Osteocyte (in vitro differentiated cells): ENCODE data around the gene GBX1. TPM values are rescaled to one million over a fixed set of nuclear protein-coding genes. Genes with fewer than 3 reads are reported as not detected.

Experiments used
- DNase-seq: peaks from one replicate; pipeline ENCODE4 v3.0.0; 2021; ENCODE audit warnings: mixed read lengths; ENCODE audit not compliant: unreplicated experiment; ENCODE audit errors: extremely low spot score
- H3K27ac Mint-ChIP-seq: one replicate; pipeline ENCODE4 v1.8.0; 2021; ENCODE audit warnings: mild to moderate bottlenecking, mixed read lengths; ENCODE audit not compliant: unreplicated experiment
- H3K27me3 Mint-ChIP-seq: one replicate; pipeline ENCODE4 v1.8.0; 2021; ENCODE audit warnings: mixed read lengths; ENCODE audit not compliant: unreplicated experiment
- H3K36me3 Mint-ChIP-seq: one replicate; pipeline ENCODE4 v1.8.0; 2021; ENCODE audit warnings: mixed read lengths; ENCODE audit not compliant: unreplicated experiment
- H3K4me1 Mint-ChIP-seq: one replicate; pipeline ENCODE4 v1.8.0; 2021; ENCODE audit warnings: mixed read lengths; ENCODE audit not compliant: unreplicated experiment
- H3K4me3 Mint-ChIP-seq: one replicate; pipeline ENCODE4 v1.8.0; 2021; ENCODE audit warnings: mild to moderate bottlenecking, moderate library complexity, mixed read lengths; ENCODE audit not compliant: unreplicated experiment
- H3K9me3 Mint-ChIP-seq: one replicate; pipeline ENCODE4 v1.8.0; 2021; ENCODE audit warnings: mixed read lengths; ENCODE audit not compliant: unreplicated experiment
- total RNA-seq: library from RNA; stranded (reverse); gene quantifications from 2 replicates; pipeline ENCODE4 v1.2.1, GENCODE V29; 2021
- TF ChIP-seq, protein P1 (sequence below): fragments of 200-600 bp; sonication (generic); IDR thresholded peaks from 2 replicates; pipeline ENCODE4 v1.5.0; 2021; ENCODE audit warnings: antibody characterized with exemption, mild to moderate bottlenecking, moderate library complexity

Gene GBX1
- total RNA-seq, 1 donor from 2014 or later: not detected

- no peak overlapping the region for H3K4me3 Mint-ChIP-seq
- H3K27me3 Mint-ChIP-seq: peaks cover 36% of the 10 kb centered on the region
- no peak for DNase-seq
- no peaks in the 10 kb centered on the region for H3K4me1 Mint-ChIP-seq
- no peaks in the 10 kb centered on the region for H3K9me3 Mint-ChIP-seq
- no peak overlapping the region for H3K27ac Mint-ChIP-seq
- no peaks in the 10 kb centered on the region for H3K36me3 Mint-ChIP-seq
- TF ChIP-seq, protein P1, sequence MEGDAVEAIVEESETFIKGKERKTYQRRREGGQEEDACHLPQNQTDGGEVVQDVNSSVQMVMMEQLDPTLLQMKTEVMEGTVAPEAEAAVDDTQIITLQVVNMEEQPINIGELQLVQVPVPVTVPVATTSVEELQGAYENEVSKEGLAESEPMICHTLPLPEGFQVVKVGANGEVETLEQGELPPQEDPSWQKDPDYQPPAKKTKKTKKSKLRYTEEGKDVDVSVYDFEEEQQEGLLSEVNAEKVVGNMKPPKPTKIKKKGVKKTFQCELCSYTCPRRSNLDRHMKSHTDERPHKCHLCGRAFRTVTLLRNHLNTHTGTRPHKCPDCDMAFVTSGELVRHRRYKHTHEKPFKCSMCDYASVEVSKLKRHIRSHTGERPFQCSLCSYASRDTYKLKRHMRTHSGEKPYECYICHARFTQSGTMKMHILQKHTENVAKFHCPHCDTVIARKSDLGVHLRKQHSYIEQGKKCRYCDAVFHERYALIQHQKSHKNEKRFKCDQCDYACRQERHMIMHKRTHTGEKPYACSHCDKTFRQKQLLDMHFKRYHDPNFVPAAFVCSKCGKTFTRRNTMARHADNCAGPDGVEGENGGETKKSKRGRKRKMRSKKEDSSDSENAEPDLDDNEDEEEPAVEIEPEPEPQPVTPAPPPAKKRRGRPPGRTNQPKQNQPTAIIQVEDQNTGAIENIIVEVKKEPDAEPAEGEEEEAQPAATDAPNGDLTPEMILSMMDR: no peak
These were observed 25.9 kb upstream of the GBX1 start for GRCh38 chr7:151193203-151193978.

- peaks cover 40% of the 10 kb centered on the region for H3K27me3 Mint-ChIP-seq
- TF ChIP-seq, protein P1: no peak
- no peaks in the 10 kb centered on the region for H3K36me3 Mint-ChIP-seq
- no peak overlapping the region for H3K27ac Mint-ChIP-seq
- H3K4me1 Mint-ChIP-seq: no peaks in the 10 kb centered on the region
- no peaks in the 10 kb centered on the region for H3K9me3 Mint-ChIP-seq
- no peak for DNase-seq
- no peak overlapping the region for H3K4me3 Mint-ChIP-seq
These were observed 24.6 kb upstream of the GBX1 start for GRCh38 chr7:151192002-151192539.

GRCh38 chr7:151191544-151191943 is 24.1 kb upstream of the GBX1 start:
- Mint-ChIP-seq H3K4me3 (no peak overlapping the region), H3K9me3 (no peaks in the 10 kb centered on the region)
- DNase-seq: no peak

GRCh38 chr7:151189038-151189437 is 21.5 kb upstream of the GBX1 start:
- Mint-ChIP-seq H3K4me1 (no peaks in the 10 kb centered on the region), H3K36me3 (no peaks in the 10 kb centered on the region), H3K27ac (no peak overlapping the region), H3K4me3 (no peak overlapping the region), H3K9me3 (no peaks in the 10 kb centered on the region), H3K27me3 (peaks cover 30% of the 10 kb centered on the region)
- TF ChIP-seq, protein P1: no peak
- no peak for DNase-seq

More at GRCh38 chr7:151191544-151191943, 24.1 kb upstream of the GBX1 start:
- Mint-ChIP-seq H3K27ac (no peak overlapping the region), H3K4me1 (no peaks in the 10 kb centered on the region), H3K27me3 (peaks cover 40% of the 10 kb centered on the region), H3K36me3 (no peaks in the 10 kb centered on the region)
- TF ChIP-seq, protein P1: no peak

DNA sequence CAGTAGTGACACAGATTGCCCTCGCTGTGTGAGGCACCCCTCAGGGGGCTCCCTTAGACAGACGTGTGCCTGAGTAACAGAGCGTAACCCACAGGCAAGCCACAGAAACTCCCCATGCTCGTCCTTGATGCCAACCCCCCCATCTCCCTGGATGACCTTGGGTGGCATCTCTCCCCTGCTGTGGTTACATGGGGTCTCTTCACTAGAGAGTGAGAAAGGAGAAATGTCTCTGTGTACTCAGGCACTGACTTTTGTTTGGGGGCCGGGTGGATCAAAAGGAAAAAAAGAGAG is 20.7 kb upstream of the GBX1 start:
- TF ChIP-seq, protein P1: no peak
- Mint-ChIP-seq H3K27ac (no peak overlapping the region), H3K36me3 (no peaks in the 10 kb centered on the region), H3K9me3 (no peaks in the 10 kb centered on the region), H3K4me3 (no peak overlapping the region), H3K4me1 (no peaks in the 10 kb centered on the region), H3K27me3 (peaks cover 27% of the 10 kb centered on the region)
- DNase-seq: no peak
